OCI-LY1 (cell line): ENCODE data around the gene CRX.

Experiments
- H2AFZ ChIP-seq: fragments of 200-600 bp; sonication (generic), shearing (Covaris generic); 2 replicates; pipeline ENCODE4 v1.6.0; 2014; ENCODE audit warnings: antibody characterized with exemption, mild to moderate bottlenecking, low read length
- H3F3A ChIP-seq: fragments of 200-600 bp; sonication (generic), shearing (Covaris generic); 2 replicates; pipeline ENCODE4 v1.6.0; 2014; ENCODE audit warnings: mild to moderate bottlenecking, antibody characterized with exemption, low read length, moderate library complexity; ENCODE audit not compliant: insufficient read depth
- H3K27ac ChIP-seq: fragments of 200-600 bp; sonication (generic); 2 replicates; pipeline ENCODE4 v1.5.1; 2014; ENCODE audit warnings: low read length, mixed run types, mild to moderate bottlenecking, low read depth; ENCODE audit not compliant: poor library complexity, severe bottlenecking
- H3K27me3 ChIP-seq: fragments of 200-600 bp; sonication (generic); 2 replicates; pipeline ENCODE4 v1.6.0; 2014; ENCODE audit warnings: antibody characterized with exemption, mild to moderate bottlenecking, low read length, moderate library complexity; ENCODE audit not compliant: insufficient read depth
- H3K36me3 ChIP-seq: fragments of 200-600 bp; sonication (generic); 2 replicates; pipeline ENCODE4 v1.6.1; 2014; ENCODE audit warnings: mild to moderate bottlenecking, antibody characterized with exemption, low read length, moderate library complexity, mixed read lengths; ENCODE audit not compliant: insufficient read depth
- H3K4me1 ChIP-seq: fragments of 200-600 bp; sonication (generic); 2 replicates; pipeline ENCODE4 v1.5.1; 2014; ENCODE audit warnings: mild to moderate bottlenecking, low read length, moderate library complexity; ENCODE audit not compliant: insufficient read depth, severe bottlenecking
- H3K4me2 ChIP-seq: fragments of 200-600 bp; sonication (generic), shearing (Covaris generic); 2 replicates; pipeline ENCODE4 v1.6.1; 2014; ENCODE audit warnings: low read length
- H3K4me3 ChIP-seq: fragments of 200-600 bp; sonication (generic); 2 replicates; pipeline ENCODE4 v1.5.1; 2014; ENCODE audit warnings: low read length, low read depth, mild to moderate bottlenecking, mixed read lengths; ENCODE audit not compliant: poor library complexity, severe bottlenecking
- H3K79me2 ChIP-seq: fragments of 200-600 bp; shearing (Covaris generic); 2 replicates; pipeline ENCODE4 v1.6.1; 2016; ENCODE audit warnings: mixed run types, low read length, mixed read lengths; ENCODE audit not compliant: insufficient read depth
- H3K9ac ChIP-seq: fragments of 200-600 bp; sonication (generic), shearing (Covaris generic); 2 replicates; pipeline ENCODE4 v1.6.1; 2014; ENCODE audit warnings: mild to moderate bottlenecking, low read length, mixed read lengths
- H3K9me2 ChIP-seq: fragments of 200-600 bp; sonication (generic), shearing (Covaris generic); 2 replicates; pipeline ENCODE4 v1.6.1; 2014; ENCODE audit warnings: low read depth, mild to moderate bottlenecking, low read length, mixed read lengths
- H3K9me3 ChIP-seq: fragments of 200-600 bp; shearing (Covaris generic); 2 replicates; pipeline ENCODE4 v1.6.1; 2014; ENCODE audit warnings: low read length, mixed read lengths
- H4K20me1 ChIP-seq: fragments of 200-600 bp; sonication (generic), shearing (Covaris generic); 2 replicates; pipeline ENCODE4 v1.6.0; 2016; ENCODE audit warnings: mild to moderate bottlenecking, low read length; ENCODE audit not compliant: insufficient read depth
- EZH2 ChIP-seq: fragments of 200-600 bp; sonication (generic), shearing (Covaris generic); IDR thresholded peaks from 2 replicates; pipeline ENCODE4 v1.8.0; 2017; ENCODE audit warnings: borderline replicate concordance, mixed run types, mild to moderate bottlenecking, antibody characterized with exemption, low read length, moderate library complexity, mixed read lengths
- TF ChIP-seq, protein P1 (sequence below): fragments of 200-600 bp; sonication (generic), shearing (Covaris generic); IDR thresholded peaks from 2 replicates; pipeline ENCODE4 v1.5.1; 2017; ENCODE audit warnings: mild to moderate bottlenecking, antibody characterized with exemption, low read length, moderate library complexity, mixed read lengths

Gene CRX

DNA sequence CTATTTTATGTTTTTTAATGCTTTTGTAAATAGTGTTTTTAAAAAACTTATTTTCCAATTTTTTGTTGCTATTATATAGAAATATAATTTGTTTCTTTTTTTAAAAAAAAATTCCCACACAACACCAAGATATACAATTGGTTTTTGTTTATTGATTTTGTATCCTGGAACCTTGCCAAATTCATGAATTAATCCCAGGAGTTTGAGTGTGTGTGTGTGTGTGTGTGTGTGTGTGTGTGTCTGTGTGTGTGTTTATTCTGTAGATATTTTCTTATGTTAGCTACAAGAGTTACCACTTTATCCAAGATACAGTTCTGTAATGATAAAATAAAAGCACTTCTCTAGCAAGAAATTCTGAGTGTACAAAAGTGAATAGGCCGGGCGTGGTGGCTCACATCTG is 25.0 kb upstream of the CRX start:
- H3K9ac ChIP-seq: no peak overlapping the region
- no peak overlapping the region for H3K27ac ChIP-seq
- no peak overlapping the region for H2AFZ ChIP-seq
- H3K27me3 ChIP-seq: no peaks in the 10 kb centered on the region
- H3K4me3 ChIP-seq: no peak overlapping the region
- TF ChIP-seq, protein P1, sequence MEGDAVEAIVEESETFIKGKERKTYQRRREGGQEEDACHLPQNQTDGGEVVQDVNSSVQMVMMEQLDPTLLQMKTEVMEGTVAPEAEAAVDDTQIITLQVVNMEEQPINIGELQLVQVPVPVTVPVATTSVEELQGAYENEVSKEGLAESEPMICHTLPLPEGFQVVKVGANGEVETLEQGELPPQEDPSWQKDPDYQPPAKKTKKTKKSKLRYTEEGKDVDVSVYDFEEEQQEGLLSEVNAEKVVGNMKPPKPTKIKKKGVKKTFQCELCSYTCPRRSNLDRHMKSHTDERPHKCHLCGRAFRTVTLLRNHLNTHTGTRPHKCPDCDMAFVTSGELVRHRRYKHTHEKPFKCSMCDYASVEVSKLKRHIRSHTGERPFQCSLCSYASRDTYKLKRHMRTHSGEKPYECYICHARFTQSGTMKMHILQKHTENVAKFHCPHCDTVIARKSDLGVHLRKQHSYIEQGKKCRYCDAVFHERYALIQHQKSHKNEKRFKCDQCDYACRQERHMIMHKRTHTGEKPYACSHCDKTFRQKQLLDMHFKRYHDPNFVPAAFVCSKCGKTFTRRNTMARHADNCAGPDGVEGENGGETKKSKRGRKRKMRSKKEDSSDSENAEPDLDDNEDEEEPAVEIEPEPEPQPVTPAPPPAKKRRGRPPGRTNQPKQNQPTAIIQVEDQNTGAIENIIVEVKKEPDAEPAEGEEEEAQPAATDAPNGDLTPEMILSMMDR: no peak
- no peak for TF ChIP-seq EZH2
- H3K4me2 ChIP-seq: no peak overlapping the region
- H3K36me3 ChIP-seq: no peaks in the 10 kb centered on the region; the same call in 1 of the 2 replicates
- no peaks in the 10 kb centered on the region for H4K20me1 ChIP-seq
- H3F3A ChIP-seq: no peaks in the 10 kb centered on the region
- no peaks in the 10 kb centered on the region for H3K79me2 ChIP-seq
- H3K9me3 ChIP-seq: peaks cover 5% of the 10 kb centered on the region
- no peaks in the 10 kb centered on the region for H3K9me2 ChIP-seq
- H3K4me1 ChIP-seq: no peaks in the 10 kb centered on the region

DNA sequence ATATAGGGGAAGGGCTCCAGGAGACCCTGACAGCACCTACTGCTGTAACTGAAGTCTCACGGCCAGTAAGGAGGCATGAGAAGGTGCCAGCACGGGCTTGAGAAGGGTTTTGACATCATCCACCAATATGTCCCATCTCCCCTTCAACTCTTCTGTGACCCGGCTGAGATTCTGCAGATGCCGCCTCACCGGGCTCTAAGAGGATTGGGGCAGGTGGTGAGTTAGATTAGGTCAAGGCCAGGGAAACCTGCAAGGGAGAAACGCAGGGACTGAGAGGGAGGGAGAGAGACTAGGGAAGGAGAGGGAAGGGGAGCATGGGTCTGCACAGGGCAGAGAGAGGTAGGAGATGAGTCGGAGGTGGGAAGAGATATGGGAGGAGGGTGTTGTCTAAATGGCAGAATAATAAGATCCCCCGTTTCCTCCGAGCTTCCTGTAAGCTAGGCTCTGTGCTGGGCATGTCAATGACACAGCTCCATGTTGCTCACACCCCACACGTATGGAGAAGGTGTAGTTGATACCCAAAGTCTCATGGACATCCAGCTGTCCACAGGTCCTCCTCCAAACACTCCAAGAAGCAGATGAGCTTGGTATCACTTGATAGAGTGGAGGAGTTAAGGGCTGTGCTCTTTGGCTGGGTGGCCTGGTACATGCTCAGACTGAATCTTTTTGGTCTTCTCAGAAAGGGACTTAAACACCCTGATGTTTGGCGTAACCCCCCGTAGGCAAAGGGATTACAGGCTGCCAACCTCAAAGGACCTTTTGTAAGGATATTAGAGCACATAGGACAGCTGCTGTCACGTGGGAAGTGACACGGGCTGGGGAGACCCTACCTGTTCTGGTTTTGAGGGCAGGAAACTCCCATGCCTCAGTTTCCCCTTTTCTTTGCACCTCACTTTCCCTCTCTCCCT is 23.5 kb upstream of the CRX start:
- no peak for TF ChIP-seq EZH2
- TF ChIP-seq, protein P1: no peak
- H3K79me2 ChIP-seq: no peaks in the 10 kb centered on the region

DNA sequence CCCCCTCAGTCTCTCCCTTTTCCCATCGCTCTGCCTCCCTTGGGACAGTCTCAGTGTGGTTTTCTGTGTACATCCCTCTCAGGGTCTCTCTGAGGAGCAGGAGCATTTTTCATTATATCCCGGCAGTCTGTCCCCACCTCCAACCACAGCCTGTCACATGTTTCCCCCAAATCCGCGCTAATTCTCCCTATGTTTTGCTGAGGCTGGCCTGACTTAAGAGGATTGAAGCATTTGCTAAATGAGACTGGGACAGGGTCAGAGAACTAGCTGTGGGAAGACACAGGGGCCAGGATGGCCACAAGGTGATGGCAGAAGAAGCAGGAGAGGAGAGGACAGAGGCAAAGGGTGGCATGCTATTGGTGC is 22.9 kb upstream of the CRX start:
- H3K9me3 ChIP-seq: no peaks in the 10 kb centered on the region; the same call in 1 of the 2 replicates
- no peak overlapping the region for H3K27ac ChIP-seq
- H4K20me1 ChIP-seq: no peaks in the 10 kb centered on the region
- H3K9ac ChIP-seq: no peak overlapping the region
- H3K9me2 ChIP-seq: no peaks in the 10 kb centered on the region
- H3K79me2 ChIP-seq: no peaks in the 10 kb centered on the region
- H3K4me2 ChIP-seq: no peak overlapping the region
- H3K4me3 ChIP-seq: no peak overlapping the region
- H3K27me3 ChIP-seq: no peaks in the 10 kb centered on the region
- no peak overlapping the region for H2AFZ ChIP-seq
- H3F3A ChIP-seq: no peaks in the 10 kb centered on the region
- H3K4me1 ChIP-seq: no peaks in the 10 kb centered on the region
- TF ChIP-seq, protein P1: no peak
- no peak for TF ChIP-seq EZH2
- no peaks in the 10 kb centered on the region for H3K36me3 ChIP-seq

More for the DNA sequence above, 23.5 kb upstream of the CRX start:
- Histone ChIP-seq H3K27ac (no peak overlapping the region), H3K9ac (no peak overlapping the region), H3K4me2 (no peak overlapping the region), H4K20me1 (no peaks in the 10 kb centered on the region), H3F3A (no peaks in the 10 kb centered on the region), H3K9me3 (no peaks in the 10 kb centered on the region; the same call in 1 of the 2 replicates), H2AFZ (no peak overlapping the region), H3K27me3 (no peaks in the 10 kb centered on the region), H3K4me3 (no peak overlapping the region), H3K36me3 (no peaks in the 10 kb centered on the region), H3K9me2 (no peaks in the 10 kb centered on the region), H3K4me1 (no peaks in the 10 kb centered on the region)
